ENCODE data around the gene PIP5K1A. TPM values are rescaled to one million over a fixed set of nuclear protein-coding genes. Genes with fewer than 3 reads are reported as not detected.

The PIP5K1A gene
- total RNA-seq, 6 experiments from 2014 or later: 13.9 to 22.1 (median 17.2) TPM

GRCh38 chr1:151175041-151175741 is 23.2 kb upstream of the PIP5K1A start:
- intact Hi-C loops (cut with DNase I): no loop called here
- H3K36me3 ChIP-seq: peaks cover 0 to 49% (median 14%) of the 10 kb centered on the region in 4 donors
- no peaks in the 10 kb centered on the region for H3K4me1 ChIP-seq
- no peak overlapping the region for H3K4me3 ChIP-seq
- no peak for TF ChIP-seq POLR2A (IDR thresholded peaks at IDR 0.05)
- TF ChIP-seq, protein P1, sequence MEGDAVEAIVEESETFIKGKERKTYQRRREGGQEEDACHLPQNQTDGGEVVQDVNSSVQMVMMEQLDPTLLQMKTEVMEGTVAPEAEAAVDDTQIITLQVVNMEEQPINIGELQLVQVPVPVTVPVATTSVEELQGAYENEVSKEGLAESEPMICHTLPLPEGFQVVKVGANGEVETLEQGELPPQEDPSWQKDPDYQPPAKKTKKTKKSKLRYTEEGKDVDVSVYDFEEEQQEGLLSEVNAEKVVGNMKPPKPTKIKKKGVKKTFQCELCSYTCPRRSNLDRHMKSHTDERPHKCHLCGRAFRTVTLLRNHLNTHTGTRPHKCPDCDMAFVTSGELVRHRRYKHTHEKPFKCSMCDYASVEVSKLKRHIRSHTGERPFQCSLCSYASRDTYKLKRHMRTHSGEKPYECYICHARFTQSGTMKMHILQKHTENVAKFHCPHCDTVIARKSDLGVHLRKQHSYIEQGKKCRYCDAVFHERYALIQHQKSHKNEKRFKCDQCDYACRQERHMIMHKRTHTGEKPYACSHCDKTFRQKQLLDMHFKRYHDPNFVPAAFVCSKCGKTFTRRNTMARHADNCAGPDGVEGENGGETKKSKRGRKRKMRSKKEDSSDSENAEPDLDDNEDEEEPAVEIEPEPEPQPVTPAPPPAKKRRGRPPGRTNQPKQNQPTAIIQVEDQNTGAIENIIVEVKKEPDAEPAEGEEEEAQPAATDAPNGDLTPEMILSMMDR (IDR thresholded peaks at IDR 0.05): no peak
- no peaks in the 10 kb centered on the region for H3K9me3 ChIP-seq
- H3K27ac ChIP-seq: no peak overlapping the region
- no peak for ATAC-seq
- H3K27me3 ChIP-seq: no peaks in the 10 kb centered on the region
- DNase-seq: no peak
- WGBS (ENCODE audit: insufficient coverage, low coverage, low lambda C conversion rate, missing lambda C conversion rate): 67% methylated on average over 5 of the region's 6 CpGs

- H3K27me3 ChIP-seq: no peaks in the 10 kb centered on the region
- intact Hi-C loops (cut with DNase I): no loop called here
- no peak within 1 kb of the TSS for H3K4me3 ChIP-seq
- peak; percentile 64 to 70 (median 66) for ATAC-seq
- no peaks in the 10 kb centered on the region for H3K4me1 ChIP-seq
- H3K27ac ChIP-seq: no peak within 1 kb of the TSS
- no peaks in the 10 kb centered on the region for H3K9me3 ChIP-seq
- 58% methylated on average over 3 of the region's 4 CpGs for WGBS (ENCODE audit: insufficient coverage, low coverage, low lambda C conversion rate, missing lambda C conversion rate)
- H3K36me3 ChIP-seq: peaks cover 0 to 56% (median 14%) of the 10 kb centered on the region in 4 donors
- no peak for DNase-seq
- TF ChIP-seq POLR2A (IDR thresholded peaks at IDR 0.05): no peak
- TF ChIP-seq, protein P1 (IDR thresholded peaks at IDR 0.05): peak; percentile 25 to 41 (median 34)
These were observed 22.5 kb upstream of the PIP5K1A start, which contains the start of gene TMOD4 for GRCh38 chr1:151175863-151176262. Gene TMOD4, minus strand, starts transcription at chr1:151175981. Its CDS starts 1,106 bp downstream, at chr1:151174875.

DNA sequence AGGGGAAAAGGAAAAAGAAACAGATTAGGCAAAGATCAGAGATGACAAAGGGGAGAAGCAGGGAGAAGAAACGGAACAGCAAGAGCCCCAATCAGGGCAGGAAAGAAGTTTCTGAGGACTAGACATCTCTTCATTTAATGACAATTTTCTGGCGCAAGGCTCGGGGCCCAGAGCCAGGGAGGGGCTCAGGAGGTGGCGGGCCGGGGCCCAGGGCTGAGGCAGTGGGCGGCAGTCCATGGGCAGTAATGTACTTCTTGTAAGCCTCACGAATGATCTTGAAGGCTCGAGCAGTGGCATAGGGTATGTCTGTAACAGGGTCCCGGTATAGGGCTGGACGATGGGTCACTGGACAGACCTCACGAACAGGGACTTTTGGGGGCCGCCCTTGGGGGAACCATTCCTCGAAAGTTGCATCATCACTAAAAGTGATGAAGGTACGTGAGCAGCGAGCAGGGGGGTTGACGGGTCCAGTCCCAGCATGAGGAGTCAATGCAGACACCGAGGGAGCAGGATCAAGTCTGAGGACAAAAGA is 21.8 kb upstream of the PIP5K1A start:
- no peaks in the 10 kb centered on the region for H3K27me3 ChIP-seq
- DNase-seq (no peak), ATAC-seq (no peak)
- H3K27ac ChIP-seq: no peak overlapping the region
- intact Hi-C loops (cut with DNase I): no loop called here
- no peak for TF ChIP-seq POLR2A (IDR thresholded peaks at IDR 0.05)
- TF ChIP-seq, protein P1 (IDR thresholded peaks at IDR 0.05): no peak
- peaks cover 0 to 62% (median 15%) of the 10 kb centered on the region in 4 donors for H3K36me3 ChIP-seq
- no peak overlapping the region for H3K4me3 ChIP-seq
- 91% methylated on average over 9 of the region's 17 CpGs for WGBS (ENCODE audit: insufficient coverage, low coverage, low lambda C conversion rate, missing lambda C conversion rate)
- no peaks in the 10 kb centered on the region for H3K4me1 ChIP-seq
- no peaks in the 10 kb centered on the region for H3K9me3 ChIP-seq

DNA sequence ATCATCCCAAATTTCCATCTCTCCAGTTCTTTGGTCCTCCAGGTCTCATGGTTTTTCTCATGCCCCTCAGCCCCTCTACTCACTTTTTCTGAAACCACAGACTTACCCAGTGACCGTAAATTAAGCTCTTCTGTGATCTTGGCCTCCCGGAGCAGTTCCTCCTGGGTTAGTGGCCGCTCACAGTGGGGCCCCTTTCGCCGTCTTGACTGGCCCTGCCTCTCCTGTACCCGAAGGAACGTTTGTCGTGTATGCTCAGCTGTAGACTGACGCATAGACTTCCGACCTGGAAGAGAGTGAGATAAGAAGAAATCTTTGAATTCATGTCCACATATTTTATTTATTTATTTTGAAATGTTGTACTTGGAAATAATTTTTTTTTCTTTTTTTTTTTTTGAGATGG is 14.1 kb upstream of the PIP5K1A start:
- 91% methylated on average over 10 of the region's 10 CpGs for WGBS (ENCODE audit: insufficient coverage, low coverage, low lambda C conversion rate, missing lambda C conversion rate)
- TF ChIP-seq, protein P1 (IDR thresholded peaks at IDR 0.05): no peak
- peaks cover 0 to 63% (median 25%) of the 10 kb centered on the region in 4 donors for H3K36me3 ChIP-seq
- H3K4me3 ChIP-seq: no peak overlapping the region
- no peaks in the 10 kb centered on the region for H3K27me3 ChIP-seq
- H3K27ac ChIP-seq: no peak overlapping the region
- intact Hi-C loops (cut with DNase I): no loop called here
- ATAC-seq: no peak
- DNase-seq: no peak
- H3K9me3 ChIP-seq: no peaks in the 10 kb centered on the region
- H3K4me1 ChIP-seq: peaks cover 0 to 10% (median 5%) of the 10 kb centered on the region in 4 donors

Measured in right lobe of liver (tissue), 6 donors.